Measurements from ENCODE around the gene EPS8. TPM values are rescaled to one million over a fixed set of nuclear protein-coding genes. Genes with fewer than 3 reads are reported as not detected.

Gene EPS8
- total RNA-seq, 2 experiments from 2014 or later, result 1.5 to 2.0 TPM

- intact Hi-C loops (cut with DNase I, micrococcal nuclease), result no loop called here
- Mint-ChIP-seq H3K9me3 (ENCODE audit: low read depth) (peaks cover 2% of the 10 kb centered on the region), H3K4me3 (no peak overlapping the region), H3K4me1 (no peaks in the 10 kb centered on the region), H3K27me3 (peaks cover 11% of the 10 kb centered on the region), H3K36me3 (ENCODE audit: low read depth) (no peaks in the 10 kb centered on the region), H3K27ac (no peak overlapping the region)
- POLR2A ChIA-PET, result no interaction called here
- ATAC-seq, result no peak
- no peak for DNase-seq
- CTCF ChIA-PET, result interaction anchor here (1.0 kb wide), 1 partner anchor 47 kb away, joined by 3 read pairs; no protein-coding TSS in a partner anchor
Measured at GRCh38 chr12:15819644-15820437, 30.7 kb upstream of the EPS8 start.

DNA sequence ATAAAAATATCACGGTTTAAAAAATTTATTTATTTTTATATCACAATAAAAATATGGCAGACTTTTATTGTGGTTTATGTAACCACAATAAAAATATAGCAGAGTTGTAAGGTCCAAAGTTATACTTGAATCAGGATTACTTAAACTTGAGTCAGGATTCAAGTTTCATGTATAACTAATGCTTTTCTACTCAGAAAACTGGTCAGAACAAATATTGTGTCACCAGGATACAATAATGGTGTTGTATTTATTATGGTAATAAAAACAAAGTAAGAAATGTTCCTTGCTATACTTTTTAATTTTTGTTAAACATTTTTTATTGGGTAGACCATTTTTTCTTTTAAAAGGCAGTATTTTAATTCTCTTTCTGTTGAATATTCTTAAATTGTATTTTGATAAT lies 29.2 kb upstream of the EPS8 start:
- POLR2A ChIA-PET, result no interaction called here
- Mint-ChIP-seq H3K27ac (no peak overlapping the region), H3K4me3 (no peak overlapping the region), H3K27me3 (peaks cover 10% of the 10 kb centered on the region), H3K9me3 (ENCODE audit: low read depth) (peaks cover 2% of the 10 kb centered on the region), H3K36me3 (ENCODE audit: low read depth) (no peaks in the 10 kb centered on the region), H3K4me1 (no peaks in the 10 kb centered on the region)
- ATAC-seq (no peak), DNase-seq (no peak)
- intact Hi-C loops (cut with DNase I, micrococcal nuclease), result no loop called here
- CTCF ChIA-PET, result interaction anchor here (0.6 kb wide), 1 partner anchor 314 kb away, joined by 3 read pairs; no protein-coding TSS in a partner anchor

- ChIA-PET POLR2A (no interaction called here), CTCF (interaction anchor here (0.6 to 0.9 kb wide), 2 partner anchors 225 to 272 kb away, joined by 3 read pairs; no protein-coding TSS in a partner anchor)
- H3K4me3 Mint-ChIP-seq, result no peak overlapping the region
- peaks cover 10% of the 10 kb centered on the region for H3K27me3 Mint-ChIP-seq
- no peaks in the 10 kb centered on the region for H3K4me1 Mint-ChIP-seq
- intact Hi-C loops (cut with DNase I, micrococcal nuclease), result no loop called here
- peaks cover 2% of the 10 kb centered on the region for H3K9me3 Mint-ChIP-seq (ENCODE audit: low read depth)
- no peak overlapping the region for H3K27ac Mint-ChIP-seq
- ATAC-seq (no peak), DNase-seq (no peak)
- H3K36me3 Mint-ChIP-seq (ENCODE audit: low read depth), result no peaks in the 10 kb centered on the region
Measured at GRCh38 chr12:15815730-15816129, 26.5 kb upstream of the EPS8 start.

DNA sequence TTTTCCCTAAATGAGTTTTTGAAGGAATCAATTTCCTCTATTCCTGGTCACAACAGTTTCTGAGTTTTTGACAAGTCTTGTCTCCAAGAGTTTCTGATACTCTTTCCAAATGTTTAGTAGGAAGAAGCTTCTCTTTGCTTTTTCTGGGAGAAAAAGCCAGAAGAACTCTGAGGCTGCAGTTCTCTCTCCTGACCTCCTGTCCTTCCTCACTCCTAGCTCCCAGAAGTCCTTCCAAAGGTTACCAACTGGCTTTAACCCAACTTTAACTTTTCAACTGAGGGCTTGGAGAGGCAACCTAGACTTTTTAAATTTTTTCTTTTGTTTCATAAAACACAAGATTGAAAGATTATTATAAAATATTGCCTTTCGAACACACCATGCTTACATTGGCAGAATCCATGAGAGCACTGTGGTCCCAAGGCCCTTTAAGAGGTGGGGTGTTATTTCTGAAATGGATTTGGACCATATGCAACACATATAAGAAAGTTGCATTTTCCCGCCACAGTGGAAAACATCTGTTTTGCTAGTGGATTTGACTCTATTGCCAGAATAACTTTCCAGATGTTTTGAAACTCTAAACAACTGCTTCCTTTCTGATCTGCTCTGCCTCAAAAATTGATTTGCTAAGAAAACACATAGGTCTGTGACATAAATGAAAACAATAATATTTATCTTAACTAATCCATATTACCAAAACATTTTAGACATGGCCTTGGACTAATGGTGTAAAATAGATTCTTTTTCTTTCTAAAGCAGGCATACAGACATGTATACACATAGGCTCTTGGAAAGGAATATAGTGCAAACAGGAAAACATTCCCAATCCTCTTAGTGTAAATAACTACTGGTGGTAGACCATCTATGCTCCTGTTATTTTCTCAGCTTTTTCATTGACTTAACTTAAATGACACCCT lies 22.3 kb upstream of the EPS8 start:
- H3K27me3 Mint-ChIP-seq, result no peaks in the 10 kb centered on the region
- POLR2A ChIA-PET, result no interaction called here
- CTCF ChIA-PET, result no interaction called here

DNA sequence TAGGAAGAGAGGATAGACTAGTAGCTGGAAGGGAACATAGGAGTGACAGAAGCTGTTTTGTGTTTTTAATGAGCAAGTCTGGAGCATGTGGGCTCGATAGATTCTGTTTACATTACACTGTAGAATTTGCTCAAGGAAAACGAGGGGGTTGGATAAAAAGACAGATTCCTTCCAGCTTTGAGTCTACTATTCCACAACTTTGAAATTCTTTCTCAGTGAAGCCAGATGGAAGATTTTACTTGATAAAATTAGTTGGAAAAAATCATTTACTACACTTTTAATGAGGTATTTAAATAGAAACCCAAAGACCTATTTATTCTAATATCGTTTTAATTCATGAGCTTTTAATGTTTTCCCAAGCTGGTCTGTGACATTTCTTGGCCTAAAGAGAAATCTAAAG lies 19.5 kb upstream of the EPS8 start:
- no peak for ATAC-seq
- Mint-ChIP-seq H3K36me3 (ENCODE audit: low read depth) (no peaks in the 10 kb centered on the region), H3K27ac (no peak overlapping the region), H3K4me3 (no peak overlapping the region), H3K27me3 (no peaks in the 10 kb centered on the region), H3K4me1 (no peaks in the 10 kb centered on the region), H3K9me3 (ENCODE audit: low read depth) (no peaks in the 10 kb centered on the region)
- POLR2A ChIA-PET, result no interaction called here
- no peak for DNase-seq
- intact Hi-C loops (cut with DNase I, micrococcal nuclease), result no loop called here
- CTCF ChIA-PET, result interaction anchor here (0.6 kb wide), 1 partner anchor 235 kb away, joined by 3 read pairs; no protein-coding TSS in a partner anchor

More for the DNA sequence above, 22.3 kb upstream of the EPS8 start:
- Mint-ChIP-seq H3K4me3 (no peak overlapping the region), H3K27ac (no peak overlapping the region), H3K4me1 (no peaks in the 10 kb centered on the region), H3K36me3 (ENCODE audit: low read depth) (no peaks in the 10 kb centered on the region), H3K9me3 (ENCODE audit: low read depth) (no peaks in the 10 kb centered on the region)
- intact Hi-C loops (cut with DNase I, micrococcal nuclease), result no loop called here
- no peak for ATAC-seq
- no peak for DNase-seq

- ATAC-seq (no peak), DNase-seq (no peak)
- Mint-ChIP-seq H3K4me3 (no peak overlapping the region), H3K36me3 (ENCODE audit: low read depth) (no peaks in the 10 kb centered on the region), H3K4me1 (no peaks in the 10 kb centered on the region), H3K27me3 (no peaks in the 10 kb centered on the region), H3K27ac (no peak overlapping the region), H3K9me3 (ENCODE audit: low read depth) (no peaks in the 10 kb centered on the region)
- CTCF ChIA-PET, result interaction anchor here (0.6 kb wide), 1 partner anchor 235 kb away, joined by 3 read pairs; no protein-coding TSS in a partner anchor
- intact Hi-C loops (cut with DNase I, micrococcal nuclease), result no loop called here
- POLR2A ChIA-PET, result no interaction called here
Measured at GRCh38 chr12:15808250-15808649, 19.1 kb upstream of the EPS8 start.

GRCh38 chr12:15806826-15807225 lies 17.6 kb upstream of the EPS8 start:
- POLR2A ChIA-PET, result no interaction called here
- no peaks in the 10 kb centered on the region for H3K4me1 Mint-ChIP-seq
- H3K36me3 Mint-ChIP-seq (ENCODE audit: low read depth), result no peaks in the 10 kb centered on the region
- DNase-seq, result no peak
- intact Hi-C loops (cut with DNase I, micrococcal nuclease), result no loop called here
- H3K27me3 Mint-ChIP-seq, result no peaks in the 10 kb centered on the region
- CTCF ChIA-PET, result no interaction called here
- no peak overlapping the region for H3K4me3 Mint-ChIP-seq
- no peaks in the 10 kb centered on the region for H3K9me3 Mint-ChIP-seq (ENCODE audit: low read depth)
- ATAC-seq, result no peak
- no peak overlapping the region for H3K27ac Mint-ChIP-seq

GRCh38 chr12:15801770-15802744 lies 12.9 kb upstream of the EPS8 start:
- H3K9me3 Mint-ChIP-seq (ENCODE audit: low read depth), result no peaks in the 10 kb centered on the region
- POLR2A ChIA-PET, result no interaction called here
- no peaks in the 10 kb centered on the region for H3K4me1 Mint-ChIP-seq
- DNase-seq (no peak), ATAC-seq (no peak)
- CTCF ChIA-PET, result no interaction called here
- no peak overlapping the region for H3K4me3 Mint-ChIP-seq
- intact Hi-C loops (cut with DNase I, micrococcal nuclease), result no loop called here
- H3K27ac Mint-ChIP-seq, result no peak overlapping the region
- H3K27me3 Mint-ChIP-seq, result peaks cover 3% of the 10 kb centered on the region
- H3K36me3 Mint-ChIP-seq (ENCODE audit: low read depth), result no peaks in the 10 kb centered on the region

GRCh38 chr12:15800278-15800677 lies 11.1 kb upstream of the EPS8 start:
- ATAC-seq (no peak), DNase-seq (no peak)
- H3K9me3 Mint-ChIP-seq (ENCODE audit: low read depth), result no peaks in the 10 kb centered on the region
- H3K27me3 Mint-ChIP-seq, result peaks cover 5% of the 10 kb centered on the region
- no peaks in the 10 kb centered on the region for H3K36me3 Mint-ChIP-seq (ENCODE audit: low read depth)
- H3K4me3 Mint-ChIP-seq, result no peak overlapping the region
- H3K4me1 Mint-ChIP-seq, result no peaks in the 10 kb centered on the region
- H3K27ac Mint-ChIP-seq, result no peak overlapping the region
- ChIA-PET CTCF (interaction anchor here (0.7 kb wide), 1 partner anchor 58 kb away, joined by 3 read pairs; no protein-coding TSS in a partner anchor), POLR2A (no interaction called here)
- intact Hi-C loops (cut with DNase I, micrococcal nuclease), result no loop called here

DNA sequence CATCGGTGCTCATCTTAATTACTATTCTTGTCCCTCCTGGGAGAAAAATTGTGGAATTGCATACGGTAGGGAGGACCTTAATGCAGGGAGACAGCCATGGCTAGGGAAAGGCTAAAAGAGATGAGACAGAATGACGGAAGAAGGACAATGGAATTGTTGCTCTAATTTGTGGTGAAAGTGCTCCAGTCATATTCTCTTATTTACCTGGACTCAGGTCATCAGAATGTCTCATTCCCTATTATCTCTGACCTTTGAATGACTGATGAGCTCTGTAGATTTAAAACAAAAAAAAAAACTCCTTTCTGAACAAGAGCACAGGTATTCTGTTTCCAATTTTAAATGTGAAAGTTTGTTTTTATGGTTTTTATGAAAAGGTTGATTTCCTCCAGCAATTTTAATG lies 8.6 kb upstream of the EPS8 start:
- H3K36me3 Mint-ChIP-seq (ENCODE audit: low read depth), result no peaks in the 10 kb centered on the region
- H3K27ac Mint-ChIP-seq, result no peak overlapping the region
- intact Hi-C loops (cut with DNase I, micrococcal nuclease), result no loop called here
- DNase-seq (no peak), ATAC-seq (no peak)
- POLR2A ChIA-PET, result no interaction called here
- H3K27me3 Mint-ChIP-seq, result peaks cover 9% of the 10 kb centered on the region
- CTCF ChIA-PET, result interaction anchor here (1.0 kb wide), 1 partner anchor 131 kb away, joined by 3 read pairs; no protein-coding TSS in a partner anchor
- H3K4me3 Mint-ChIP-seq, result no peak overlapping the region
- no peaks in the 10 kb centered on the region for H3K9me3 Mint-ChIP-seq (ENCODE audit: low read depth)
- H3K4me1 Mint-ChIP-seq, result no peaks in the 10 kb centered on the region

DNA sequence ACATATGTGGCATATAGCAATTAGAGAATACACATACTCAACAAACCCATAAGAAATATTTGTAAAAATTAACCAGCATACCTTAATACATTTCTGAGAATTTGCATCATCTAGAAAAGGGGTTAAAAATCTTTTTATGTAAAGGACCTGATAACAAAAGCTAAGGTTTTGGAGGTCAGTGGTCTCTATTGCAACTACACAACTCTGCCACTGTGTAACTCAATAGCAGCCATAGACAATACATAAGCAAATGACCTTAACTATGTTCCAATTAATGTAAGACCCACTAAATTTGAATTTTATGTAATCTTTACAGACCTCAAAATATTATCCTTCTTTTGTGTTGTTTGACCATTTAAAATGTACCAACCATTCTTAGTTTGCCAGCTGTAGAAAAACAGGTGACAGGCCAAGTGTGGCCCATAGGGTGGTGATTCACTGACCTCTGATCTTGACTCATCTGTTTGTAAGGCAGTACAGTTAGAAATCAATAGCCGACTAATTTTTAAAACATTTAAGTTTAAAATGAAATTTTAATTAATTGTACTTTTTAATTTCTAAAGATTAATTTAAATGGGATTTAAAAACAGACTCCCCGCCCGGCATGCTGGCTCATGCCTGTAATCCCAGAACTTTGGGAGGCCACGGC lies 7.4 kb upstream of the EPS8 start:
- H3K4me1 Mint-ChIP-seq, result no peaks in the 10 kb centered on the region
- ATAC-seq (no peak), DNase-seq (no peak)
- H3K9me3 Mint-ChIP-seq (ENCODE audit: low read depth), result no peaks in the 10 kb centered on the region
- intact Hi-C loops (cut with DNase I, micrococcal nuclease), result no loop called here
- no peaks in the 10 kb centered on the region for H3K36me3 Mint-ChIP-seq (ENCODE audit: low read depth)
- no peak overlapping the region for H3K27ac Mint-ChIP-seq
- H3K27me3 Mint-ChIP-seq, result peaks cover 14% of the 10 kb centered on the region
- ChIA-PET POLR2A (no interaction called here), CTCF (no interaction called here)
- H3K4me3 Mint-ChIP-seq, result no peak overlapping the region
